Heart left ventricle (tissue), 16 donors: ENCODE results near the gene UQCC3. TPM values are rescaled to one million over a fixed set of nuclear protein-coding genes. Genes with fewer than 3 reads are reported as not detected.

Source experiments
- ATAC-seq, 4 donors: fragments of 200-7000 bp; cut with Tn5 transposase; one replicate each; pipeline ENCODE4 v1.9.1; 2020 to 2022; ENCODE audit warnings: moderate library complexity in 4 of 4, mild to moderate bottlenecking in 3 of 4, moderate number of reproducible peaks in 1 of 4
- DNase-seq, 5 donors: peaks; one replicate each; pipeline ENCODE4 v3.0.0-alpha.2; 2020
- H3K27ac ChIP-seq, 12 donors: fragments of 200-600 bp; sonication (generic) in 4 of 12; one replicate each; pipeline versions ENCODE4 v1.5.0 to v1.8.0; 2016 to 2022; ENCODE audit warnings: mild to moderate bottlenecking in 2 of 12
- H3K27me3 ChIP-seq, 9 donors: fragments of 200-600 bp; sonication (generic) in 2 of 9; one replicate each; pipeline versions ENCODE4 v1.5.1 to v1.8.0; 2016 to 2022; ENCODE audit warnings: mild to moderate bottlenecking in 3 of 9
- H3K36me3 ChIP-seq, 9 donors: fragments of 200-600 bp; sonication (generic) in 2 of 9; one replicate each; pipeline versions ENCODE4 v1.5.0 to v1.8.0; 2018 to 2022; ENCODE audit warnings: mild to moderate bottlenecking in 2 of 9
- H3K4me1 ChIP-seq, 12 donors: fragments of 200-600 bp; sonication (generic) in 4 of 12; one replicate each; pipeline versions ENCODE4 v1.5.0 to v1.8.0; 2016 to 2022; ENCODE audit warnings: mild to moderate bottlenecking in 3 of 12
- H3K4me3 ChIP-seq, 12 donors: fragments of 200-600 bp; sonication (generic) in 4 of 12; one replicate each; pipeline versions ENCODE4 v1.5.0 to v1.8.0; 2017 to 2022; ENCODE audit warnings: mild to moderate bottlenecking in 9 of 12, moderate library complexity in 4 of 12
- H3K9me3 ChIP-seq, 12 donors: fragments of 200-600 bp; sonication (generic) in 4 of 12; one replicate each; pipeline versions ENCODE4 v1.5.0 to v1.8.0; 2016 to 2022; ENCODE audit warnings: mild to moderate bottlenecking in 1 of 12
- POLR2A ChIP-seq, 2 donors: fragments of 450-650 bp; IDR thresholded peaks; one replicate each; pipeline ENCODE4 v1.6.1; 2017; ENCODE audit warnings: antibody characterized with exemption in 2 of 2, mild to moderate bottlenecking in 2 of 2, moderate library complexity in 2 of 2
- WGBS, 4 donors: extraction: QIAGEN DNeasy Blood & Tissue Kit in 2 of 4; methylation state at CpG; one replicate each; pipeline versions ENCODE4 v1.1.5 to v1.1.7; 2013 to 2018; 5-methylcytosine and 5-hydroxymethylcytosine counted together
- intact Hi-C, 10 donors: fragments of 100-400 bp; cut with DNase I; formaldehyde crosslinking; loops; one replicate each; pipeline versions ENCODE4 v1.11.1 to v1.14.2; 2022
- long read RNA-seq, 3 donors: library from polyadenylated mRNA; unstranded; transcript quantifications; one replicate each; pipeline ENCODE4 v2.0.0, GENCODE V29; 2020 to 2021
- polyA plus RNA-seq, 2 donors: library from polyadenylated mRNA; stranded (reverse); fragments of 200-250 nt; gene quantifications; one replicate each; pipeline ENCODE4 v1.2.3, GENCODE V29; 2013
- total RNA-seq, 9 donors: library from RNA; depleted of rRNA in 2 of 9; stranded (reverse); fragments of >200 nt in 2 of 9; fragmentation: NEBNext Ultra II Directional in 3 of 9; extraction: Animal tissue kit (Norgen Biotek cat#: 25700) in 3 of 9; gene quantifications; one replicate each; pipeline versions ENCODE4 v1.1.0 to v1.2.4, GENCODE V29; 2016 to 2023
- TF ChIP-seq, protein P1 (sequence below), 12 donors: fragments of 200-600 bp; sonication (generic) in 4 of 12; IDR thresholded peaks; one replicate each; pipeline versions ENCODE4 v1.5.0 to v1.8.0; 2018 to 2022; ENCODE audit warnings: antibody characterized with exemption in 12 of 12, mild to moderate bottlenecking in 5 of 12
- donor health status: ischemic (EF 13 %, LVEDD 7.1; RV severe dilation, severe dysfunction).
- donor health status: healthy with polysubstance abuse.
- donor health status: DM: no; HTN: yes; CAD: no.
- donor health status: DM: no; HTN: no; CAD: no.
- donor health status: ischemic (EF 25% LVEDD 6.9; RV normal size, moderate dysfunction).
- donor health status: ischemic (EF 25% LVEDD 5.7; RV mildly dilated, moderate dysfunction).
- donor health status: healthy.
- donor health status: DM: yes; HTN: yes; CAD: no.
- donor health status: ischemic (EF 35%, LVEDD 5.7; RV mildly dilated, moderate dysfunction).
- donor health status: nonischemic (EF 11% LVEDD 7.7; RV severe dilation, severe dysfunction).
- donor health status: DM: yes; HTN: yes; CAD: no.
- donor health status: PGD.
- donor health status: ischemic (EF 29% LVEDD 5.4; RV normal size, mild dysfunction).
- donor health status: nonischemic (EF 23%, LVEDD 6.1; RV moderate dilation, normal function).

UQCC3 gene, protein sequence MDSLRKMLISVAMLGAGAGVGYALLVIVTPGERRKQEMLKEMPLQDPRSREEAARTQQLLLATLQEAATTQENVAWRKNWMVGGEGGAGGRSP
- total RNA-seq (1 to 10 TPM; 5.3 to 8.8 (median 5.9) TPM), polyA plus RNA-seq (10 to 100 TPM; 11.5 to 15.8 TPM)
- long read RNA-seq, donor 1, transcript UQCC3-201 (2 exons, 1,947 nt), result major isoform, 10 of 14 reads
- long read RNA-seq, donor 1, partial matches to known transcripts, result 0 of 14 reads
- long read RNA-seq, donor 1, other reads (novel, unspliced or antisense), result 4 of 14 reads
- long read RNA-seq, donor 2, transcript UQCC3-201 (2 exons, 1,947 nt), result major isoform, 5 of 12 reads
- long read RNA-seq, donor 2, partial matches to known transcripts, result 0 of 12 reads
- long read RNA-seq, donor 2, other reads (novel, unspliced or antisense), result 7 of 12 reads
- long read RNA-seq, donor 3, transcript UQCC3-201 (2 exons, 1,947 nt), result major isoform, 13 of 18 reads
- long read RNA-seq, donor 3, partial matches to known transcripts, result 0 of 18 reads
- long read RNA-seq, donor 3, other reads (novel, unspliced or antisense), result 5 of 18 reads

DNA sequence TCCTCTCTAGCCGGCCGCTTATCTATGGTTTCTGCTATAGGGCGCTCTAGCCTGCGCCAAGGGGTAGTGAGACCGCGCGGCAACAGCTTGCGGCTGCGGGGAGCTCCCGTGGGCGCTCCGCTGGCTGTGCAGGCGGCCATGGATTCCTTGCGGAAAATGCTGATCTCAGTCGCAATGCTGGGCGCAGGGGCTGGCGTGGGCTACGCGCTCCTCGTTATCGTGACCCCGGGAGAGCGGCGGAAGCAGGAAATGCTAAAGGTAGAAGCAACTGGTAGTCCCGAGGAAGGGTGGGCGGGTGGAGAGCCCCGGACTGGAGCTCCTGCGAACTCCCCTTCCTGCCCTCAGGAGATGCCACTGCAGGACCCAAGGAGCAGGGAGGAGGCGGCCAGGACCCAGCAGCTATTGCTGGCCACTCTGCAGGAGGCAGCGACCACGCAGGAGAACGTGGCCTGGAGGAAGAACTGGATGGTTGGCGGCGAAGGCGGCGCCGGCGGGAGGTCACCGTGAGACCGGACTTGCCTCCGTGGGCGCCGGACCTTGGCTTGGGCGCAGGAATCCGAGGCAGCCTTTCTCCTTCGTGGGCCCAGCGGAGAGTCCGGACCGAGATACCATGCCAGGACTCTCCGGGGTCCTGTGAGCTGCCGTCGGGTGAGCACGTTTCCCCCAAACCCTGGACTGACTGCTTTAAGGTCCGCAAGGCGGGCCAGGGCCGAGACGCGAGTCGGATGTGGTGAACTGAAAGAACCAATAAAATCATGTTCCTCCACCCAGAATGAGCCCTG, at the start of gene UQCC3, which contains the start of gene LBHD1:
Gene UQCC3, plus strand, starts transcription at position 66 of the 782 bp plus-strand sequence. Its CDS starts 73 bp downstream, at position 139.
Gene LBHD1, minus strand, starts transcription at position 660 of the 782 bp plus-strand sequence. CDS start 2,236 bp downstream, outside the sequence.
- Histone ChIP-seq H3K4me1 (peaks cover 0 to 54% (median 33%) of the 10 kb centered on the region in 12 donors), H3K4me3 (peak within 1 kb of the TSS; percentile 68 to 93 (median 76)), H3K36me3 (peaks cover 0 to 51% (median 47%) of the 10 kb centered on the region in 9 donors), H3K27ac (peak within 1 kb of the TSS; percentile 82 to 97 (median 88)), H3K27me3 (no peaks in the 10 kb centered on the region), H3K9me3 (no peaks in the 10 kb centered on the region)
- intact Hi-C loops, result loop anchor here in 1 of 10 donors (5.0 kb wide), 1 partner anchor 36 kb away; the partner anchor contains the start of genes BSCL2 and GNG3
- WGBS, 4 donors, result 1% methylated on average over 43 to 59 of the region's 59 CpGs
- ATAC-seq, result peak; percentile 78 to 91 (median 86)
- DNase-seq, result peak; percentile 77 to 85 (median 83)
- TF ChIP-seq POLR2A (IDR thresholded peaks at IDR 0.05), result peak in 1 of 2 donors; percentile 53
- TF ChIP-seq, protein P1, sequence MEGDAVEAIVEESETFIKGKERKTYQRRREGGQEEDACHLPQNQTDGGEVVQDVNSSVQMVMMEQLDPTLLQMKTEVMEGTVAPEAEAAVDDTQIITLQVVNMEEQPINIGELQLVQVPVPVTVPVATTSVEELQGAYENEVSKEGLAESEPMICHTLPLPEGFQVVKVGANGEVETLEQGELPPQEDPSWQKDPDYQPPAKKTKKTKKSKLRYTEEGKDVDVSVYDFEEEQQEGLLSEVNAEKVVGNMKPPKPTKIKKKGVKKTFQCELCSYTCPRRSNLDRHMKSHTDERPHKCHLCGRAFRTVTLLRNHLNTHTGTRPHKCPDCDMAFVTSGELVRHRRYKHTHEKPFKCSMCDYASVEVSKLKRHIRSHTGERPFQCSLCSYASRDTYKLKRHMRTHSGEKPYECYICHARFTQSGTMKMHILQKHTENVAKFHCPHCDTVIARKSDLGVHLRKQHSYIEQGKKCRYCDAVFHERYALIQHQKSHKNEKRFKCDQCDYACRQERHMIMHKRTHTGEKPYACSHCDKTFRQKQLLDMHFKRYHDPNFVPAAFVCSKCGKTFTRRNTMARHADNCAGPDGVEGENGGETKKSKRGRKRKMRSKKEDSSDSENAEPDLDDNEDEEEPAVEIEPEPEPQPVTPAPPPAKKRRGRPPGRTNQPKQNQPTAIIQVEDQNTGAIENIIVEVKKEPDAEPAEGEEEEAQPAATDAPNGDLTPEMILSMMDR (IDR thresholded peaks at IDR 0.05), result no peak

DNA sequence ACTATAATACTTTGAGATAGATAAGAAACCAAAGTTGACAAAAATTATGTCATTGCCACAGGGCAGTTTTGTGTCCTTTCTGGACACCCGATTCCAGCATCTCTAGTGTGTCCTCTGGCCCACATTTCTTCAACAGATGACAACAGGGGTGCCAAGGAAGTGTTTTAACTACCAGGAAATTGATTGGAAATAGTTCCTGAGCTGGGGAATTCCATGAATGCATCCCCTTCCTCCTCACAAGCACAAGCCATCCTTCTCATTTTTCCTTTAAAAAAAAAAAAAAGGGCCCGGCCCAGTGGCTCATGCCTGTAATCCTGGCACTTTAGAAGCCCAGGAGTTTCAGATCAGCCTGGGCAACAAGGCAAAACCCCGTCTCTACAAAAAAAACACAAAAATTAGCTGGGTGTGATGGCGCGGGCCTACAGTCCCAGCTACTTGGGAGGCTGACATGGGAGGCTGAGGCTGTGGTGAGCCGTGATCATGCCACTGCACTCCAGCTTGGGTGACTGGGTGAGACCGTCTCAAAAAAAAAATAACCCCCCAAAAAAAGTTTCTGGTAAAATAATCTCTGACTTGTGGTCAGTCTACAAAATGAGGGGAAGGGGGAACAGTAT, 48.9 kb upstream of the UQCC3 start:
- TF ChIP-seq POLR2A (IDR thresholded peaks at IDR 0.05), result no peak
- TF ChIP-seq, protein P1 (IDR thresholded peaks at IDR 0.05), result no peak
- no peaks in the 10 kb centered on the region for H3K9me3 ChIP-seq
- H3K27me3 ChIP-seq, result no peaks in the 10 kb centered on the region
- DNase-seq (no peak), ATAC-seq (no peak)
- intact Hi-C loops, result loop anchor here in 1 of 10 donors (1.0 kb wide), 1 partner anchor 24 kb away; the partner anchor contains the start of gene GANAB
- peaks cover 0 to 28% (median 14%) of the 10 kb centered on the region in 12 donors for H3K4me1 ChIP-seq
- peaks cover 2 to 43% (median 35%) of the 10 kb centered on the region in 9 donors for H3K36me3 ChIP-seq
- WGBS, 4 donors, result 80 to 87% (median 83%) methylated on average over 7 of the region's 7 CpGs
- peak overlapping the region in 11 of 12 donors; percentile 77 to 96 (median 88) for H3K27ac ChIP-seq
- H3K4me3 ChIP-seq, result peak overlapping the region in 10 of 12 donors; percentile 64 to 94 (median 80)

DNA sequence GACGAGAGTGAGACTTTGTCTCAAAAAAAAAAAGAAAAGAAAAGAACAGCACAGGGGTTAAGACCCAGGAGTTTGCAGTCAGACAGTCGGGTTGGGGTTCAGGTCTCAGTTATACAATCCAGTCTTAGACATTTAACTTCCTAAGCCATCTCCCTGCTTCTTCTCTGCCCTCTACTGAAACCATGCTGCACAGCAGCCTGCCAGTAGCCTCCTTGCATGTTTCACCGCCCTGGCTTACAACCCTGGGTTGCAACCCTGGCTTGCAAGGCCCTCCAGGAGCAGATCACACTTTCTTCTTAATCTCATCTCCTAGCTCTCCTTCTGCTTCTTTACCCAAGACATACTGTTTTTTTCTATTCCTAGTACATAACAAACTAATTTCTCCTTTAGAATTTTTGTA, 43.8 kb upstream of the UQCC3 start:
- intact Hi-C loops, result no loop called here
- WGBS, 4 donors, result 75 to 85% (median 80%) methylated on average over 3 of the region's 3 CpGs
- DNase-seq, result peak in 1 of 5 donors; percentile 25

More for the DNA sequence above, 43.8 kb upstream of the UQCC3 start:
- H3K27me3 ChIP-seq, result no peaks in the 10 kb centered on the region
- peaks cover 6 to 84% (median 79%) of the 10 kb centered on the region in 9 donors for H3K36me3 ChIP-seq
- no peak overlapping the region for H3K4me3 ChIP-seq
- no peak for ATAC-seq
- TF ChIP-seq, protein P1 (IDR thresholded peaks at IDR 0.05), result no peak
- no peak for TF ChIP-seq POLR2A (IDR thresholded peaks at IDR 0.05)
- no peak overlapping the region for H3K27ac ChIP-seq
- H3K4me1 ChIP-seq, result peaks cover 0 to 4% (median 0%) of the 10 kb centered on the region in 12 donors
- H3K9me3 ChIP-seq, result no peaks in the 10 kb centered on the region
